GM12878 (cell line): Measurements from ENCODE around the gene DNAJC5. TPM values are rescaled to one million over a fixed set of nuclear protein-coding genes. Genes with fewer than 3 reads are reported as not detected.

Source experiments
- BCL3 ChIP-seq: IDR thresholded peaks from 2 replicates; pipeline ENCODE4 v1.6.1; 2011; ENCODE audit warnings: borderline replicate concordance, low read depth, mild to moderate bottlenecking, moderate library complexity, low read length; ENCODE audit not compliant: insufficient read depth, poor library complexity, severe bottlenecking
- BHLHE40 ChIP-seq, 2 experiments: fragments of 450-650 bp in 1 of 2; IDR thresholded peaks; 2 replicates each; pipeline ENCODE4 v1.6.1; 2011 to 2017; ENCODE audit warnings: low read depth in 2 of 2, borderline replicate concordance in 1 of 2, improper control_type of control experiment in 1 of 2, low read length in 1 of 2, mild to moderate bottlenecking in 1 of 2
- CHD2 ChIP-seq: IDR thresholded peaks from 2 replicates; pipeline ENCODE4 v1.6.1; 2011; ENCODE audit warnings: low read depth, low read length, improper control_type of control experiment, borderline replicate concordance
- CHD4 ChIP-seq: fragments of 200-600 bp; sonication (generic); IDR thresholded peaks from 2 replicates; pipeline ENCODE4 v1.6.1; 2016; ENCODE audit warnings: mild to moderate bottlenecking
- DPF2 ChIP-seq: fragments of 450-650 bp; IDR thresholded peaks from 2 replicates; pipeline ENCODE4 v1.6.1; 2017; ENCODE audit warnings: mild to moderate bottlenecking
- GATAD2B ChIP-seq: fragments of 450-650 bp; conservative IDR thresholded peaks from 2 replicates; pipeline ENCODE4 v1.6.1; 2017; ENCODE audit warnings: low read depth, mild to moderate bottlenecking, moderate library complexity
- IKZF1 ChIP-seq: fragments of 450-650 bp; conservative IDR thresholded peaks from 2 replicates; pipeline ENCODE4 v1.6.1; 2017; ENCODE audit warnings: antibody characterized with exemption, mild to moderate bottlenecking
- JUND ChIP-seq: IDR thresholded peaks from 2 replicates; pipeline ENCODE4 v1.6.1; 2012; ENCODE audit warnings: low read depth, mild to moderate bottlenecking, low read length, improper control_type of control experiment, moderate library complexity
- MTA2 ChIP-seq: fragments of 450-650 bp; IDR thresholded peaks from 2 replicates; pipeline ENCODE4 v1.6.1; 2016; ENCODE audit warnings: low read depth, mild to moderate bottlenecking, moderate library complexity
- MTA3 ChIP-seq: IDR thresholded peaks from 2 replicates; pipeline ENCODE4 v1.6.1; 2012; ENCODE audit warnings: low read length, inconsistent platforms, borderline replicate concordance
- NFYA ChIP-seq: IDR thresholded peaks from 2 replicates; pipeline ENCODE4 v1.6.1; 2011; ENCODE audit warnings: low read depth, mild to moderate bottlenecking, low read length, improper control_type of control experiment, borderline replicate concordance
- NR2C2 ChIP-seq: IDR thresholded peaks from 2 replicates; pipeline ENCODE4 v1.6.1; 2011; ENCODE audit warnings: borderline replicate concordance, low read depth; ENCODE audit not compliant: control insufficient read depth, insufficient read length
- PAX8 ChIP-seq: fragments of 450-650 bp; IDR thresholded peaks from 2 replicates; pipeline ENCODE4 v1.6.1; 2017; ENCODE audit warnings: mild to moderate bottlenecking, moderate library complexity
- RAD51 ChIP-seq: fragments of 450-650 bp; IDR thresholded peaks from 2 replicates; pipeline ENCODE4 v1.6.1; 2016; ENCODE audit warnings: moderate library complexity, mild to moderate bottlenecking, inconsistent platforms
- RELB ChIP-seq: fragments of 450-650 bp; IDR thresholded peaks from 2 replicates; pipeline ENCODE4 v1.6.1; 2017; ENCODE audit warnings: low read depth, mild to moderate bottlenecking, moderate library complexity
- SKIL ChIP-seq: fragments of 450-650 bp; IDR thresholded peaks from 2 replicates; pipeline ENCODE4 v1.6.1; 2017; ENCODE audit warnings: mild to moderate bottlenecking, low read depth, inconsistent platforms; ENCODE audit not compliant: poor library complexity, severe bottlenecking
- SPI1 ChIP-seq: IDR thresholded peaks from 2 replicates; pipeline ENCODE4 v1.6.1; 2011; ENCODE audit warnings: low read depth, mild to moderate bottlenecking, low read length, moderate library complexity, borderline replicate concordance; ENCODE audit not compliant: insufficient read depth
- TAF1 ChIP-seq: IDR thresholded peaks from 2 replicates; pipeline ENCODE4 v1.6.1; 2011; ENCODE audit warnings: mild to moderate bottlenecking, low read depth, low read length, borderline replicate concordance
- TBL1XR1 ChIP-seq: IDR thresholded peaks from 2 replicates; pipeline ENCODE4 v1.6.1; 2012; ENCODE audit warnings: low read depth, low read length, improper control_type of control experiment
- TCF7 ChIP-seq: IDR thresholded peaks from 2 replicates; pipeline ENCODE4 v1.6.1; 2014; ENCODE audit warnings: antibody characterized with exemption, borderline replicate concordance
- WRNIP1 ChIP-seq: IDR thresholded peaks from 2 replicates; pipeline ENCODE4 v1.6.1; 2011; ENCODE audit warnings: low read depth, low read length, improper control_type of control experiment, borderline replicate concordance
- polyA plus RNA-seq, 11 experiments: library from polyadenylated mRNA; depleted of rRNA in 4 of 11; unstranded in 6 of 11; stranded (reverse) in 5 of 11; fragments of >200 nt; fragmentation: Nextera tagmentation in 4 of 11; fragmentation: Illumina TruSeq in 1 of 11; extraction: Ambion mirVana in 4 of 11; extraction: Trizol in 1 of 11; gene quantifications; 1 replicate in 1 of 11; 2 replicates in 10 of 11; pipeline versions ENCODE4 v1.2.1 to v1.2.3, GENCODE V29; 2011 to 2016; ENCODE audit warnings: inconsistent platforms in 2 of 11, missing spikeins in 2 of 11, low read depth in 1 of 11
- total RNA-seq, 4 experiments: library from RNA; depleted of rRNA in 3 of 4; stranded (reverse); fragments of >200 nt in 3 of 4; fragmentation: Illumina TruSeq in 1 of 4; extraction: Trizol in 1 of 4; gene quantifications; 2 replicates each; pipeline versions ENCODE4 v1.2.1 to v1.2.3, GENCODE V29; 2013 to 2021

Gene DNAJC5
- total and polyA plus RNA-seq, 10 of the 15 experiments (the other 5 are each of a cell fraction or from before 2014, with no cell fraction given): 0.69 to 36.8 (median 17.0) TPM

- TF ChIP-seq BHLHE40 (IDR thresholded peaks at IDR 0.05; ENCODE audit: borderline replicate concordance in 1 of 2, low read depth in 2 of 2, low read length in 1 of 2): peak; percentile 82 to 89
- TF ChIP-seq NR2C2: no peak
- no peak for TF ChIP-seq PAX8
- TF ChIP-seq CHD2: peak; percentile 86; the same call in 1 of the 2 replicates
- TF ChIP-seq RELB: peak; percentile 95
- TF ChIP-seq WRNIP1: 0 out of 2 replicates have a peak, but pooled peaks have one; percentile 30
- TF ChIP-seq MTA3: peak; percentile 70; the same call in 1 of the 2 replicates
- TF ChIP-seq DPF2: peak; percentile 99
- TF ChIP-seq TCF7: peak; percentile 45; the same call in 1 of the 2 replicates
- peak; percentile 98 for TF ChIP-seq IKZF1
- no peak for TF ChIP-seq TAF1
- TF ChIP-seq NFYA: no peak
- TF ChIP-seq MTA2: peak; percentile 96
- TF ChIP-seq CHD4: no peak; the same call in none of the 2 replicates
- TF ChIP-seq SKIL: peak; percentile 90
- TF ChIP-seq JUND: peak; percentile 26; the same call in 1 of the 2 replicates
- TF ChIP-seq SPI1: peak; percentile 89
- TF ChIP-seq RAD51: peak; percentile 89
- peak; percentile 99 for TF ChIP-seq GATAD2B
- peak; percentile 95 for TF ChIP-seq TBL1XR1
- peak; percentile 82 for TF ChIP-seq BCL3
Observed at GRCh38 chr20:63850689-63851547, 44.0 kb upstream of the DNAJC5 start (continued).
